UCSD-AML1 (cell line): ENCODE measurements around the gene TRPM3.
"Not testable (repeated sequence)": the region's sequence is repeated elsewhere in the genome, so short reads cannot be mapped to it uniquely, and the experiment has no call there.

Experiments
- DNase-seq: peaks from one replicate; lab custom pipeline; 2025; ENCODE audit not compliant: unreplicated experiment; lab: John Stamatoyannopoulos, UW

TRPM3 gene

GRCh38 chr9:70679845-70680244 lies 441.6 kb downstream of the TRPM3 start:
- DNase-seq = no peak

- no peak for DNase-seq
These were observed 443.3 kb downstream of the TRPM3 start for GRCh38 chr9:70678153-70678552.

- no peak for DNase-seq
These were observed 444.2 kb downstream of the TRPM3 start for GRCh38 chr9:70677055-70677735.

GRCh38 chr9:70675868-70676370 lies 445.5 kb downstream of the TRPM3 start:
- no peak for DNase-seq

- no peak for DNase-seq
These were observed 447.6 kb downstream of the TRPM3 start for GRCh38 chr9:70673844-70674243.

- DNase-seq = no peak
These were observed 449.2 kb downstream of the TRPM3 start for GRCh38 chr9:70672161-70672649.

GRCh38 chr9:70668751-70669150 lies 452.7 kb downstream of the TRPM3 start:
- no peak for DNase-seq

GRCh38 chr9:70658765-70659164 lies 462.7 kb downstream of the TRPM3 start:
- no peak for DNase-seq

GRCh38 chr9:70656281-70656680 lies 465.1 kb downstream of the TRPM3 start:
- DNase-seq = no peak

GRCh38 chr9:70654144-70654543 lies 467.3 kb downstream of the TRPM3 start:
- DNase-seq = no peak

GRCh38 chr9:70644627-70645026 lies 476.8 kb downstream of the TRPM3 start:
- not testable (repeated sequence) for DNase-seq

GRCh38 chr9:70642341-70642740 lies 479.1 kb downstream of the TRPM3 start:
- no peak for DNase-seq

GRCh38 chr9:70641631-70642030 lies 479.8 kb downstream of the TRPM3 start:
- DNase-seq = no peak

- DNase-seq = no peak
These were observed 480.4 kb downstream of the TRPM3 start for GRCh38 chr9:70641031-70641430.

GRCh38 chr9:70639853-70640814 lies 481.3 kb downstream of the TRPM3 start:
- DNase-seq = no peak

- DNase-seq = no peak
These were observed 485.6 kb downstream of the TRPM3 start for GRCh38 chr9:70635790-70636189.

GRCh38 chr9:70634696-70635095 lies 486.7 kb downstream of the TRPM3 start:
- DNase-seq = no peak

GRCh38 chr9:70630971-70631370 lies 490.4 kb downstream of the TRPM3 start:
- no peak for DNase-seq

- DNase-seq = not testable (repeated sequence)
These were observed 492.2 kb downstream of the TRPM3 start for GRCh38 chr9:70629080-70629685.

GRCh38 chr9:70625078-70625477 lies 496.3 kb downstream of the TRPM3 start:
- no peak for DNase-seq

GRCh38 chr9:70618784-70619183 lies 502.6 kb downstream of the TRPM3 start:
- no peak for DNase-seq
